Bronchial epithelial cell (primary cell): Measurements from ENCODE around the gene TTF2. TPM values are rescaled to one million over a fixed set of nuclear protein-coding genes. Genes with fewer than 3 reads are reported as not detected.

Experiments used
- DNase-seq: peaks from one replicate; pipeline ENCODE4 v3.0.0-alpha.2; 2010; ENCODE audit warnings: low read depth
- FAIRE-seq: peaks from 2 replicates; lab custom pipeline; 2011; peaks lifted over from hg19 to GRCh38; lab: Jason Lieb, UNC
- H3K27me3 ChIP-seq: 2 replicates; pipeline ENCODE4 v1.5.1; 2011; ENCODE audit warnings: low read length; ENCODE audit not compliant: control insufficient read depth, insufficient read depth
- H3K36me3 ChIP-seq: 2 replicates; pipeline ENCODE4 v1.5.1; 2011; ENCODE audit warnings: low read length; ENCODE audit not compliant: control insufficient read depth, insufficient read depth
- H3K4me3 ChIP-seq: 2 replicates; pipeline ENCODE4 v1.5.1; 2011; ENCODE audit warnings: mild to moderate bottlenecking, low read depth, low read length, control low read depth
- total RNA-seq: library from RNA; depleted of rRNA; stranded (reverse); fragments of >200 nt; gene quantifications from 2 replicates; pipeline ENCODE4 v1.2.1, GENCODE V29; 2014
- TF ChIP-seq, protein P1 (sequence below): IDR thresholded peaks from 2 replicates; pipeline ENCODE4 v1.5.1; 2011; ENCODE audit warnings: mild to moderate bottlenecking, moderate library complexity, low read length, control low read depth, inconsistent platforms; ENCODE audit not compliant: insufficient read depth, severe bottlenecking

Gene TTF2
- total RNA-seq, 1 donor from 2014 or later: 10.8 TPM

DNA sequence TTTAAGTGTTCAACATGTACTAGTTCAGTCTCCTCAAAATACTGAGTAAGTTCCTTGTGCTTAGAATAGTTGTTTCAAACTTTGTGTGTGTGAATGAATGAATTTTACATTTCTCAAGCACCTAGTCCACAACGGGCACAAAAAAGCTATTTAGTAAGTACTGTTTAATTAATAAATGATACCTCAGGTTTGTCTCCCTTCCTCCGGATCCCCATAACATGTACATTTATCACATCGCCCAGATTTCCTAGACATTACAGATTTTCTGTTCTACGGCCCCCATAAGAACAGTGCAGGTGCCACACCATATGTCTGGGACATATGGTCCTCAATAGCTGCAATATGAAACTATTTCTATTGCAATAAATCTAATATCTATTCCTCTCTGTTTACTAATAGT lies 1.3 kb upstream of the TTF2 start:
- TF ChIP-seq, protein P1, sequence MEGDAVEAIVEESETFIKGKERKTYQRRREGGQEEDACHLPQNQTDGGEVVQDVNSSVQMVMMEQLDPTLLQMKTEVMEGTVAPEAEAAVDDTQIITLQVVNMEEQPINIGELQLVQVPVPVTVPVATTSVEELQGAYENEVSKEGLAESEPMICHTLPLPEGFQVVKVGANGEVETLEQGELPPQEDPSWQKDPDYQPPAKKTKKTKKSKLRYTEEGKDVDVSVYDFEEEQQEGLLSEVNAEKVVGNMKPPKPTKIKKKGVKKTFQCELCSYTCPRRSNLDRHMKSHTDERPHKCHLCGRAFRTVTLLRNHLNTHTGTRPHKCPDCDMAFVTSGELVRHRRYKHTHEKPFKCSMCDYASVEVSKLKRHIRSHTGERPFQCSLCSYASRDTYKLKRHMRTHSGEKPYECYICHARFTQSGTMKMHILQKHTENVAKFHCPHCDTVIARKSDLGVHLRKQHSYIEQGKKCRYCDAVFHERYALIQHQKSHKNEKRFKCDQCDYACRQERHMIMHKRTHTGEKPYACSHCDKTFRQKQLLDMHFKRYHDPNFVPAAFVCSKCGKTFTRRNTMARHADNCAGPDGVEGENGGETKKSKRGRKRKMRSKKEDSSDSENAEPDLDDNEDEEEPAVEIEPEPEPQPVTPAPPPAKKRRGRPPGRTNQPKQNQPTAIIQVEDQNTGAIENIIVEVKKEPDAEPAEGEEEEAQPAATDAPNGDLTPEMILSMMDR: no peak
- Histone ChIP-seq H3K4me3 (peak overlapping the region; percentile 54), H3K36me3 (no peaks in the 10 kb centered on the region), H3K27me3 (no peaks in the 10 kb centered on the region)
- FAIRE-seq (no peak), DNase-seq (no peak)

DNA sequence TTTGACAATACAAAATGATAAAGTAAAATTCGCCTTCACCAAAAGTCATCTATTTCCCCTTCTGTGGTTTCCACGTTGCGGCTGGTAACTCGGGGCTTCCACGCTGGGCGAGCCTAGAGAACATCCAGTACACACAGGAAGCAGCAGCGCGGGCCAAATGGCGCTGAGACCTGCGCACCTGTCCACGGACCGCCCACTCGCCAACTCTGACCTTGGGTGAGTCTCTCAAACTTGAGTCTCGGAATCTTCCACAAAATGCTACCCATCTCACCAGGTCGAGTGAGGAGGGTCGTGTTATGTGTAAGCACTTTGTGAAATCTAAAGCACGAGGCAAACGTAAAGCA lies 820 bp upstream of the TTF2 start:
- H3K27me3 ChIP-seq: no peaks in the 10 kb centered on the region
- DNase-seq: no peak
- no peak for FAIRE-seq
- H3K36me3 ChIP-seq: no peaks in the 10 kb centered on the region
- peak overlapping the region; percentile 54 for H3K4me3 ChIP-seq
- TF ChIP-seq, protein P1: no peak

DNA sequence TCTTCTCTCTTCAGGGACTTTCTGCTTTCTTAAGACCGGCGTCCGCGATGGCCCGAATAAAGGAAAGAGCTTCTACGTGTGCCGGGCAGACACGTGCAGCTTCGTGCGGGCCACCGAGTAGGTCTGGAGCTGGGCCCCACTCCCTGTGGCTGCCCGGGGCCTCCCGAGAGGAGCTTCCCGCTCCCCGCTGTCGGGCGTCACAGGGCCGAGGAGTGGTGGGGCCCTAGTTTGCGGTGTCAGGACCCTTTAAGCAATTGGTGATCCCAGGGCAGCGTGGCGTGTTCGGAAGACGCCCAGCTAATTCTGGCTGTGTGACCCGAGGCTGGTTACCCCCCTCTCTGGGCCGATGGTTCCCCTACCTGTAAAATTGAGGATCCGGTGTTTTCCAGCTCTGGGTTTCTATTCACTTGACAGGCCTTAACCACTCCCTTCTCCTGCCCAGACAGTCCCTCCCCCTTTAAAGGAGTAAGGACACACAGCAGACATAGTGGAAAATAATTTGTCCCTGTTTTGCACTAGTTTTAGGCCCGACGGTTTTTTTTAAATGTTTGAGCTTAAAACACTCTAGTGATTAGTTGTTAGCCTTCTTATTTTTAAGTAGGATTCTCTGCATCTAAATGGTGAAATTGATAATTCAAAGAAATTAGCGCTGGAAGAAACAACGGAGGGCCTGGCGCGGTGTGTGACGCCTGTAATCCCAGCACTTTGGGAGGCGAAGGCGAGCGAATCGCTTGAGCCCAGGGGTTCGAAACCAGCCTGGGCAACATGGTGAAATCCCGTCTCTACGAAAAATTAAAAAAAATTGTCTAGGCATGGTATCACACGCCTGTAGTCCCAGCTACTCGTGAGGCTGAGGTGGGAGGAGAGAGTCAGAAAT lies 553 bp downstream of the TTF2 start:
- FAIRE-seq: no peak
- peak overlapping the region; percentile 54 for H3K4me3 ChIP-seq
- H3K36me3 ChIP-seq: no peaks in the 10 kb centered on the region
- peak; percentile 64 for DNase-seq
- TF ChIP-seq, protein P1: no peak
- H3K27me3 ChIP-seq: no peaks in the 10 kb centered on the region

DNA sequence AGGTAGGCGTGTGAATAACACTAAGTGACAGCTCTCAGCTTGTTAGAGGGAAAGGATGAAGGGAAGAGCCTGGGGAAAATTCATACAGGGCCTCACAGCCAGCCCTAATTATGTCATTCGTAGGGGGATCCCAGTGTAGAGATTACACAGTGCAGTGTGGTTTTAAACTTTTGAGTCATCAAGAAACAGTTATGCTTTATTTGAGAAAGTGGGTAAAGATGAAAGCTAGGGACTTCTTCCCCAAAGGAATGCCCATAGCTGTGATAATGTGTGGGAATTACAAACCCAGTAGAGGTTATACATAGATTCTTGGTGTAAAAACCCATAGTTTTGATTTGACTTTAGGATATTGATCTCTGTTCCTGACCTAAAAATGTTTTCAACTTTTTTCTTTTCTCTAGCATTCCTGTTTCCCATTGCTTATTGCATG lies 1.9 kb downstream of the TTF2 start:
- FAIRE-seq: no peak
- peak; percentile 76 for DNase-seq
- H3K27me3 ChIP-seq: no peaks in the 10 kb centered on the region
- H3K36me3 ChIP-seq: no peaks in the 10 kb centered on the region
- TF ChIP-seq, protein P1: no peak
- no peak overlapping the region for H3K4me3 ChIP-seq

DNA sequence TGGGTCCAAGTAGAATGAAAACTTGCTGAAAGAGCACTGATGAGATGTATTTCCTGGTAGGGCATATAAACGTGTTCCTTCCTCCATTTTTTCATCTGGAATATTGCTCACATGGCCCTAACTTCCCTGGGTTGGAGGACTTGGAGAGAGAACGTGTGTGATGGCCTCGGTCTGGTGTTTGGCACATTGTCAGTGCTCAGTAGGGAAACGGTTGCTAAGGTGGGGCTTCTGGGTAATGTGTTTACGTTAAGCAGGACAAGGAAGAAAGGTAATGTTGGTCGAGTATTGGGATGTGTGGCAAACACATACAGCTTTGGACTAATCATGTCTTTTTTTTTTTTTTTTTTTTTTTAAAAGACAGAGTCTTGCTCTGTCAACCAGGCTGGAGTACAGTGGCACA lies 6.2 kb downstream of the TTF2 start:
- no peak for DNase-seq
- no peak for FAIRE-seq
- no peaks in the 10 kb centered on the region for H3K36me3 ChIP-seq
- TF ChIP-seq, protein P1: no peak
- no peak overlapping the region for H3K4me3 ChIP-seq
- no peaks in the 10 kb centered on the region for H3K27me3 ChIP-seq
